ENCODE results near the gene POLG. TPM values are rescaled to one million over a fixed set of nuclear protein-coding genes. Genes with fewer than 3 reads are reported as not detected.

POLG gene
- total and polyA plus RNA-seq, 5 donors from 2014 or later: 31.2 to 157 (median 35.2) TPM

- peak overlapping the region in 2 of 4 donors; percentile 39 to 46 for H3K4me3 Mint-ChIP-seq
Measured at GRCh38 chr15:89367485-89368451, 33.1 kb upstream of the POLG start.

GRCh38 chr15:89366656-89367393 lies 32.2 kb upstream of the POLG start:
- peak overlapping the region in 3 of 4 donors; percentile 39 to 47 (median 46) for H3K4me3 Mint-ChIP-seq
- no peaks in the 10 kb centered on the region for H3K36me3 Mint-ChIP-seq
- no peak for ATAC-seq (ENCODE audit: low read depth in 2 of 2)
- no peak for DNase-seq
- H3K27me3 Mint-ChIP-seq: peaks cover 78% of the 10 kb centered on the region
- peak overlapping the region in 1 of 3 donors; percentile 38 for H3K27ac Mint-ChIP-seq
- peaks cover 0 to 37% (median 9%) of the 10 kb centered on the region in 4 donors for H3K4me1 Mint-ChIP-seq
- peaks cover 29% of the 10 kb centered on the region for H3K4me1 ChIP-seq (ENCODE audit: control insufficient read depth, insufficient read depth, low read length, poor library complexity, severe bottlenecking)
- H3K36me3 ChIP-seq (ENCODE audit: control insufficient read depth, insufficient read depth, low read length): no peaks in the 10 kb centered on the region
- H3K9me3 ChIP-seq (ENCODE audit: control insufficient read depth in 2 of 2, low read length in 2 of 2): no peaks in the 10 kb centered on the region
- no peak overlapping the region for H3K27ac ChIP-seq (ENCODE audit: insufficient read depth, low read length, poor library complexity, severe bottlenecking)
- H3K9me3 Mint-ChIP-seq: peaks cover 0 to 20% (median 0%) of the 10 kb centered on the region in 7 donors
- no peak overlapping the region for H3K4me3 ChIP-seq (ENCODE audit: low read depth, low read length)
- peaks cover 38% of the 10 kb centered on the region for H3K27me3 ChIP-seq (ENCODE audit: control insufficient read depth, insufficient read depth, low read length)

More at GRCh38 chr15:89367485-89368451, 33.1 kb upstream of the POLG start:
- ATAC-seq (ENCODE audit: low read depth in 2 of 2) (no peak), DNase-seq (no peak)
- H3K9me3 Mint-ChIP-seq: peaks cover 0 to 22% (median 0%) of the 10 kb centered on the region in 7 donors
- H3K36me3 Mint-ChIP-seq: no peaks in the 10 kb centered on the region
- Histone ChIP-seq H3K9me3 (ENCODE audit: control insufficient read depth in 2 of 2, low read length in 2 of 2) (no peaks in the 10 kb centered on the region), H3K36me3 (ENCODE audit: control insufficient read depth, insufficient read depth, low read length) (no peaks in the 10 kb centered on the region), H3K27me3 (ENCODE audit: control insufficient read depth, insufficient read depth, low read length) (peaks cover 40% of the 10 kb centered on the region), H3K4me1 (ENCODE audit: control insufficient read depth, insufficient read depth, low read length, poor library complexity, severe bottlenecking) (peaks cover 19% of the 10 kb centered on the region), H3K27ac (ENCODE audit: insufficient read depth, low read length, poor library complexity, severe bottlenecking) (no peak overlapping the region), H3K4me3 (ENCODE audit: low read depth, low read length) (no peak overlapping the region)
- peaks cover 83% of the 10 kb centered on the region for H3K27me3 Mint-ChIP-seq
- no peak overlapping the region for H3K27ac Mint-ChIP-seq
- peaks cover 3 to 37% (median 9%) of the 10 kb centered on the region in 4 donors for H3K4me1 Mint-ChIP-seq

GRCh38 chr15:89365462-89366065 lies 30.9 kb upstream of the POLG start:
- peaks cover 27% of the 10 kb centered on the region for H3K4me1 ChIP-seq (ENCODE audit: control insufficient read depth, insufficient read depth, low read length, poor library complexity, severe bottlenecking)
- no peak for ATAC-seq (ENCODE audit: low read depth in 2 of 2)
- peaks cover 0 to 42% (median 14%) of the 10 kb centered on the region in 4 donors for H3K4me1 Mint-ChIP-seq
- no peaks in the 10 kb centered on the region for H3K9me3 ChIP-seq (ENCODE audit: control insufficient read depth in 2 of 2, low read length in 2 of 2)
- H3K36me3 ChIP-seq (ENCODE audit: control insufficient read depth, insufficient read depth, low read length): no peaks in the 10 kb centered on the region
- DNase-seq: no peak
- peaks cover 44% of the 10 kb centered on the region for H3K27me3 ChIP-seq (ENCODE audit: control insufficient read depth, insufficient read depth, low read length)
- no peaks in the 10 kb centered on the region for H3K36me3 Mint-ChIP-seq
- H3K27ac ChIP-seq (ENCODE audit: insufficient read depth, low read length, poor library complexity, severe bottlenecking): no peak overlapping the region
- peaks cover 85% of the 10 kb centered on the region for H3K27me3 Mint-ChIP-seq
- no peak overlapping the region for H3K4me3 ChIP-seq (ENCODE audit: low read depth, low read length)
- H3K9me3 Mint-ChIP-seq: peaks cover 0 to 20% (median 0%) of the 10 kb centered on the region in 7 donors
- H3K27ac Mint-ChIP-seq: no peak overlapping the region
- H3K4me3 Mint-ChIP-seq: peak overlapping the region in 1 of 4 donors; percentile 32

DNA sequence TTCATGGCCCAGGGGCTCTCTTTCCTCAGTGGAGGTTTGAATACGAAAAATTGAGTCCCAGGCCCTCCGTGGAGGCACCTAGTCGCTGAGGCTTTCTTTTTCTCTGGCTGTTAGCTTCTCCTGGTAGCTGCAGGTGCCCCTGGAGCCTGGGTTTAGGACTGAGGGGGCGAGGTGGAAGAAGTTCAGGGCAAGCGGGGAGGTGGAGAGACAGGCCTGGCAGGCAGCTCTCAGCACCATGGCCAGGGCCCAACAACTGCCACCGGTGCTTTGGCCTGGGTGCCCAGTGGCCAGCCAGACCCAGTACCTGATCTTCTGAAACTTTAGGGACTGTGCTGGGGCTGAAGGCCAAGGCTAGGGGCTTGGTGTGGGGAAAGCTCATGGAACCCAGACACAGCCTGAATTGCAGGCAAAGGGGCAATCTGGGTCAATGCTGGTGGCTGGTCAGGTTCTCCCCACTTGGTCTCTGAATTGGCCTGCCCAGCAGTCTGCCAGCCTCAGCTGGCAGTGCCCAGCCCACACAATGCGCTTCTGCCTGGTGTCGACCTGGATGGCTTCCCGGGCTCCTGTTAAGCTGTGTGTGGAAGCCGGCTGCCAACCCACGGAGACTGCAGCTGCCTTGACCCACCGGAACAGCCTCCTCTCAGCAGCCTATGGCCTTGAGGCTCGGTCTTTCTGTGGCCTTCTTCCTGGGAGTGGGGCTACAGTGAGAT lies 30.3 kb upstream of the POLG start:
- DNase-seq: no peak
- H3K9me3 Mint-ChIP-seq: peaks cover 0 to 20% (median 0%) of the 10 kb centered on the region in 7 donors
- no peak overlapping the region for H3K27ac Mint-ChIP-seq
- peaks cover 0 to 42% (median 14%) of the 10 kb centered on the region in 4 donors for H3K4me1 Mint-ChIP-seq
- no peak for ATAC-seq (ENCODE audit: low read depth in 2 of 2)
- Histone ChIP-seq H3K36me3 (ENCODE audit: control insufficient read depth, insufficient read depth, low read length) (no peaks in the 10 kb centered on the region), H3K9me3 (ENCODE audit: control insufficient read depth in 2 of 2, low read length in 2 of 2) (no peaks in the 10 kb centered on the region), H3K27me3 (ENCODE audit: control insufficient read depth, insufficient read depth, low read length) (peaks cover 47% of the 10 kb centered on the region), H3K4me1 (ENCODE audit: control insufficient read depth, insufficient read depth, low read length, poor library complexity, severe bottlenecking) (peaks cover 33% of the 10 kb centered on the region), H3K27ac (ENCODE audit: insufficient read depth, low read length, poor library complexity, severe bottlenecking) (no peak overlapping the region), H3K4me3 (ENCODE audit: low read depth, low read length) (no peak overlapping the region)
- H3K36me3 Mint-ChIP-seq: no peaks in the 10 kb centered on the region
- peaks cover 85% of the 10 kb centered on the region for H3K27me3 Mint-ChIP-seq
- peak overlapping the region in 1 of 4 donors; percentile 63 for H3K4me3 Mint-ChIP-seq

DNA sequence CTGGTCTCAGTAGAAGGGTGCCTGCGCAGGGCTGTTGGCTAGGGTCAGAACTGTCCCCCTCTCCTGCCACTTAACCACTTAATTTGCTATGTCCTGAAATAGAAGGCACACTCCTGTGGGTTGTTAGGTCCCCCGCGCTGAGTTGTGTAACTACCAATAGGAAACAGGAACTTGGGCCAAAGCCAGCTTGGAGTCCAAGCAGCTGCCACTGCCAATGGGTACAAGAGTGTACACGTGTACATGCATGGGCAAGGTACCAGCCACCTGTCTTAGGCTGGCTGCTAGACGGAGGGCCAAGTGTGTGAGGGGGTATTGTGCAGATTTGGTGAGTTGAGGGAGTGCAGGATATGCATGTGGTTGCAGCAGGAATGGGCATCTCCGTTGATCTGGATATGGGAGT lies 29.7 kb upstream of the POLG start:
- H3K4me3 Mint-ChIP-seq: peak overlapping the region in 2 of 4 donors; percentile 19 to 63
- no peak overlapping the region for H3K27ac Mint-ChIP-seq
- H3K4me1 Mint-ChIP-seq: peaks cover 0 to 42% (median 12%) of the 10 kb centered on the region in 4 donors
- H3K27me3 ChIP-seq (ENCODE audit: control insufficient read depth, insufficient read depth, low read length): peaks cover 45% of the 10 kb centered on the region
- H3K27me3 Mint-ChIP-seq: peaks cover 83% of the 10 kb centered on the region
- H3K4me3 ChIP-seq (ENCODE audit: low read depth, low read length): no peak overlapping the region
- no peaks in the 10 kb centered on the region for H3K36me3 ChIP-seq (ENCODE audit: control insufficient read depth, insufficient read depth, low read length)
- peaks cover 0 to 18% (median 0%) of the 10 kb centered on the region in 7 donors for H3K9me3 Mint-ChIP-seq
- DNase-seq: no peak
- no peaks in the 10 kb centered on the region for H3K9me3 ChIP-seq (ENCODE audit: control insufficient read depth in 2 of 2, low read length in 2 of 2)
- no peaks in the 10 kb centered on the region for H3K36me3 Mint-ChIP-seq
- peaks cover 36% of the 10 kb centered on the region for H3K4me1 ChIP-seq (ENCODE audit: control insufficient read depth, insufficient read depth, low read length, poor library complexity, severe bottlenecking)
- H3K27ac ChIP-seq (ENCODE audit: insufficient read depth, low read length, poor library complexity, severe bottlenecking): no peak overlapping the region
- ATAC-seq (ENCODE audit: low read depth in 2 of 2): no peak

- Mint-ChIP-seq H3K4me3 (no peak overlapping the region), H3K27ac (peak overlapping the region in 1 of 3 donors; percentile 14), H3K4me1 (peaks cover 0 to 40% (median 12%) of the 10 kb centered on the region in 4 donors), H3K9me3 (peaks cover 0 to 14% (median 0%) of the 10 kb centered on the region in 7 donors), H3K27me3 (peaks cover 78% of the 10 kb centered on the region), H3K36me3 (no peaks in the 10 kb centered on the region)
- ATAC-seq (ENCODE audit: low read depth in 2 of 2) (no peak), DNase-seq (no peak)
- Histone ChIP-seq H3K9me3 (ENCODE audit: control insufficient read depth in 2 of 2, low read length in 2 of 2) (no peaks in the 10 kb centered on the region), H3K4me1 (ENCODE audit: control insufficient read depth, insufficient read depth, low read length, poor library complexity, severe bottlenecking) (peaks cover 42% of the 10 kb centered on the region), H3K36me3 (ENCODE audit: control insufficient read depth, insufficient read depth, low read length) (no peaks in the 10 kb centered on the region), H3K4me3 (ENCODE audit: low read depth, low read length) (no peak overlapping the region), H3K27ac (ENCODE audit: insufficient read depth, low read length, poor library complexity, severe bottlenecking) (no peak overlapping the region), H3K27me3 (ENCODE audit: control insufficient read depth, insufficient read depth, low read length) (peaks cover 41% of the 10 kb centered on the region)
Measured at GRCh38 chr15:89363770-89364169, 29.1 kb upstream of the POLG start.

DNA sequence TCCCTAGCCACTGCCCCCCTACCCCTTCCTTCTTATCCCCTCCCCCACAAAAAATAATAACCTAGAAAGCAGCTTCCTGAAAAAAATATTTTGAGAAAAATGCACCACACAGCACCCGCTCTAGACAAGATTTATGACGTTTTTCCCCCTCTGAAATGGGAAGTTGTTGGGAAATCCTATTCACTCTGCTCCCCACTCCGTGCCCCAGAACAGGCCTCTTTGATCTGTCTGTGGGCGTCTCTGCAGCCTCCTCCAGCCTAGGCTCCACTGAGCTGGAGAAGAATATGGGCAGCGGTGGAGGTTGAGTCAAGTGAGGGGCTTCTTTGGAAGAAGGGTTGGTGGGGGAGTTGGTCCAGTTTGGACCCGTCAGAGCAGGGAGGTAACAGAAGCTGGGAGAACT lies 28.5 kb upstream of the POLG start:
- Mint-ChIP-seq H3K4me3 (no peak overlapping the region), H3K4me1 (peaks cover 0 to 43% (median 14%) of the 10 kb centered on the region in 4 donors), H3K36me3 (no peaks in the 10 kb centered on the region), H3K27me3 (peaks cover 80% of the 10 kb centered on the region), H3K27ac (no peak overlapping the region), H3K9me3 (peaks cover 0 to 13% (median 0%) of the 10 kb centered on the region in 7 donors)
- no peak for ATAC-seq (ENCODE audit: low read depth in 2 of 2)
- H3K4me1 ChIP-seq (ENCODE audit: control insufficient read depth, insufficient read depth, low read length, poor library complexity, severe bottlenecking): peaks cover 42% of the 10 kb centered on the region
- no peaks in the 10 kb centered on the region for H3K36me3 ChIP-seq (ENCODE audit: control insufficient read depth, insufficient read depth, low read length)
- no peak for DNase-seq
- H3K27ac ChIP-seq (ENCODE audit: insufficient read depth, low read length, poor library complexity, severe bottlenecking): no peak overlapping the region
- peaks cover 42% of the 10 kb centered on the region for H3K27me3 ChIP-seq (ENCODE audit: control insufficient read depth, insufficient read depth, low read length)
- H3K4me3 ChIP-seq (ENCODE audit: low read depth, low read length): no peak overlapping the region
- H3K9me3 ChIP-seq (ENCODE audit: control insufficient read depth in 2 of 2, low read length in 2 of 2): no peaks in the 10 kb centered on the region

All from CD4-positive, CD25-positive, alpha-beta regulatory T cell (primary cell).